Measurements from ENCODE around the gene STAT4.

Gene STAT4

GRCh38 chr2:191174442-191174841 lies 23.6 kb upstream of the STAT4 start:
- DNase-seq: no peak

DNA sequence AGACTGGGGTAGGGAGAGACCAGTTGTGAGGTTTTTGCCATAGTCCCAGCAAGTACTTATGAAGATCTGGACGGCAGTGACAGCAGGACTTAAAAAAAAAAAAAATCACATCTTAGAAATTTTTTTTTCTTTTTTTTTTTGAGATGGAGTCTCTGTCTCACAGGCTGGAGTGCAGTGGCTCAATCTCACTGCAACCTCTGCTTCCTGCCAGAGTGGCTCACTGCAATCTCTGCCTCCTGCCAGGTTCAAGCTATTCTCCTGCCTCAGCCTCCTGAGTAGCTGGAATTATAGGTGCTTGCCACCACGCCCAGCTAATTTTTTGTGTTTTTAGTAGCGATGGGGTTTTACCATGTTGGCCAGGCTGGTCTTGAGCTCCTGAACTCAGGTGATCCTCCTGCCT lies 22.4 kb upstream of the STAT4 start:
- no peak for DNase-seq

DNA sequence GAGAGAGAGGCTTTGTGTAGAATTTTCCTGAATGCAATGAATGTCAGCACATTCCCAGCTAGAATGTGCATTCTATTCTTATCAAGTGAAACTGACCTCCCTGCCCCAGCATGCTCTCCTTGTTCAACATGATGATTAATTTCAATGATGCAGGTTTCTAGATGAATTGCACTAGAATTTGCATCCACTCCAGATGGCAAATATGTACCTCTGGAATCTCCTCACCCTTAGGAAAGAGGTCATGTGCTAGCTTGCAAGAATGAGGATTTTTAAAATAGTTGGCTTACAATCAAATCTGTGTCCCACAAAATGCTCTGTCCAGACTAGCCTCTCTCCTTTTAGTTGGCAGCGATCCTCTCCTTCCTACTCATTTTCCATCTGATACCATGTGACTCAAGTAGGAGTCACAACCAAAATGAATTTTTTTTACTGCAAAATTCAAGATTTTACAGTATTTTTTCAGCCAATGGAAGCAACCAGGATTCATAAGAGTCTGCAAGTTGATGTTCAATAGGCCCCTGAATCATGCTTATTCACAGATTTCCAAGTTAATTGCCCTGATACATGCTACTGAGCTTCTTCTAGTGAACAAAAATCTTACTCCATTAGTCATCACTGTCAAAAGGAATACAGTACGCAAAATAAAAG lies 21.0 kb upstream of the STAT4 start:
- no peak for DNase-seq

GRCh38 chr2:191171286-191171685 lies 20.5 kb upstream of the STAT4 start:
- DNase-seq: no peak

DNA sequence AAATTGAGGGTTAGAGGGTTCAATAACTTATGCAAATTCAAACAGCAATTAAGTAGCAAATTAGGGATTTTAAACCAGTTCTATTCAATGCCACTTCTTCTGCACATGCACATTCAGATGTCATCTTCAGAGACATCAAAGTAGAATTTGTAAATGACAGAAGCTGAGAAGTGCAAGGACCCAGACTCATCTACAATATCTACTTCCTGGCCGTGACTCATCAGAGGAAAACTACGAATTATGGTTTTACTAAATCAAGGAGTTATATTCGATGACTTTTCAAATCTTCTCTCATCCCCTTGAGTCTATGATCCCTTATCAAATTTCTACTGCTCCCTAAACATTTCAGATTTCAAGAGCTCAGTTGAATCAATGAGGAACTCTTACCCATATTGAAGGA lies 20.0 kb upstream of the STAT4 start:
- DNase-seq: no peak

DNA sequence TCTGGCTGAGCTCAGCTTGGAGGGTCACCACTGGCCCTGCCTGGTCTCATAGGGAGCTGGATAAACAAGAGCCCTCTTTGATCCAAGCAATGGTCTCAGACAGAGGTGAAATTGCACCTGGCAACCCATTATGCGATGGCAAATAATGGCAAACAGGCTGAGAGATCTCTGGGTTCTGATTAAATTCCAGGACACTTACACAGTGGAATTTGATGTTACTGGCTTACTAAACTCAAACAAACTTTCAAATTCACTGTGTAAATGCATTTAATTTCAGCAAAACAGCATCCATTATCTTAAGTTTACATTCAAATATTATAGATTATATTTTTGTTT lies 19.5 kb upstream of the STAT4 start:
- DNase-seq: no peak

DNA sequence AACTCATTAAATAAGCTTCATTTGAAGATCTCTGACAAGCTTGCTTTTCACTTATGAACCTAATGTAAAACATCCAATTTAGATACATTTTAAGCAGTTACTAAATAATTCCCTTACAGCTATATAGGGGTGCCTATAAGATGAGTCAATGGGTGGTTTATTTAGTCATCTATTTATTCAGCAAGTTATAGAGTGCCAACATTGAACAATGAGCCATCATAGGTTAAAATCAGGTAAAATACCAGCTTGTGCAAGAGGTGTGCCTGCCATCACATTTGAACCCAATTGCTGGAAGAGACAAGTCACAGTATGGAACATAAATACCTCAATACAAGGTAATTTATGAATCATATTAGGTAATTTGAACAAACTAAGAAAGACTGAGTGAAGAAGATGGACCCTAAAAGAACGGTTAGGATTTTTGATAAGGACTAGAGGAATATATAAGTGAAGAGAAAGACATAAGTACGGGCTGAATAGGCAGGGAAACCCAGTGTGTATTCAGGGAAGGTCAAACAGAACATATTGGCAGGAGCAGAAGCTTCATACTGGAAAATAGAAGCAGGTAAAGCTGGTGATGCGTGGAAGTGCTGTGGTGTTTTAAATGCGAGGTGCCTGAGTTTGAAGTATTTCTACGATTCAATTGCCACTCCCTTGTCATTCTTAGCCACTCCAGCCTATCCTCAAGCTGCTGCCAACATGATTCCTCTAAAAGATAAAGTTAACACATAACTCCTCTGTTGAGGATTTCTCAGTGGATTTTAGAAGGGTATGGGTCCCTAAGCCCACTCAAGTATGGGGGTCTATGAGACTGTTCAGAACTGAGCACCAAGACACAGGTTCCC lies 18.9 kb upstream of the STAT4 start:
- no peak for DNase-seq

- DNase-seq: no peak
Observed at GRCh38 chr2:191167766-191168165, 17.0 kb upstream of the STAT4 start.

DNA sequence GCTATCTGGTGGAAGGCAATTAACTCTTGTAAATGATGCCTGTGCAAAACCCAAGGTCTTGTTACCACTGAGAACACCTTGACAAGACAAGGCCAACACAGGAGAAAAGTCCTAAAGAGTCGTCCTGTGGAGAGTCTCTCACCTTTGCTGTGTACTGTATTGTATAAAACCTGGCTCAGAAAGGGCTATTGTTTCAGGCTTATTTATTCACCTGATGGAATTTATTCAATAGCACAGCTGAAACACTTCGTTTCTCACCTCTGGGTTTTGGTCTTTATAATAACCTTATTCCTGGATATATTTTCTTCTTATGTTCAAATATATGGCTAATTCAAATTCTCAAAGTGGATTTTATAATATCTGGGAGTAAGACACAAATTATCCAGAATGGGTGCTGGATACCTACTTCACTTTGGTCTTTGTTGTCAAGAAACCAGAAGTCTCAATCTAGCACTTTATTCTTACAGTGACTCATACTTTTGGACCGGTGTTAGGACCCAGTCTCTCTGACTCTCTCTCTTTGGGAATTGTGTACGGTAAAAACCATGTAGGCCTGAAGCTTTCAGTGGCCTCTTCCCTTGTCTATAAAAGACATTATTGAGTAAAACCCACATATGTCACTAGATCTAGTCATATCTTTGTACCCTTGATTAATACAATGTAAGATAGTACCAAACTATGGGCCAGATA lies 16.1 kb upstream of the STAT4 start:
- no peak for DNase-seq

DNA sequence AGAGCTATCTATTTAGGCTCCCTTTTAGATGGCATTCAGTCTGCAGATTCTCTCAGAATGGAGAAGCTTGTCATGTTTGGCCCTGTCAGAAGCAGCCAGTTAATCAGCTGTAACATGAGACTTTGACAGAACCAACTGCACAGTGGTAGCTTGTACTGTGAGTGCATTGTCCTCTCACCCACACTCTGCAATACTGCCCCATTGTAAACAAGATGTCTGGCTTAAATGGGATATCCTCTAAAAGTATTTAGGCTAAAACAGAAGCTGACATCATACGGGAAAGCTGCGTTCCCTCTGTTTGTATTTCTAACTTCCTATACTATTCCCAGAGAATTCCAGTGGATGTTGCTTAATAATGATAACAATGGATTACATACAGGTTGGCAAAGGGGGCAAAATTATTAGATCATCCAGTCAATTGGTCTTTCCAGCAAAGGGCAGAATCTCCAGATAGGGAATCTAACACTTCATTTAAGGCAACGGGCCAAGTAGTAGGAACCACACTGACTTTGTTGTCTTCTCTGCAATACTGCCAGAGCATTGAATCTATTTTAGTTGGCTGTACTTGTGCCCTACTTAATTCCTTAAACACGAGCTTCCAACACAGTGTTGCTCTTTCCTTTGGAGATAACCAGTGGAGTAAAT lies 15.4 kb upstream of the STAT4 start:
- no peak for DNase-seq

DNA sequence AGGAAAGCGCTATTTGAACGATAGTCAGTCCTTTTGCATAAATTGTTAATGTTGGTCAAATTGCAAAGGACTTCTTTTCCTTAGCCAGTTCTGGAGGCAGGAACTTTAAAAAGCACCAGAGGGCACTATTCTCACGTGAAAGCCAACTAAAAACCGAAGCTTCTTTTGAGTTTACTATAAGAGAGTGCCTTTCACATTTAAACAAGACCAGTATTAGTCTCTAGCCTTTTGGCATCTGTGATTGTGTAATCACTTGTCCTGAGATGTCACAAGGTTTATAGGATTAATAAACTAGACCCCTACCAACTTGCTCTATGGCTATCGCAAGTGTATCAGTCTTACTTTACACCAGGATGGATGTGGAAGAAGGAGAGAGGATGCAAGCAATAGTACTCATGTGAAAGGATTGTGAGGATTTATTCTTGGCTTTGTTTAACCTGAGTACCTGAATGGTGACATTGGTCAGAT lies 14.4 kb upstream of the STAT4 start:
- no peak for DNase-seq

DNA sequence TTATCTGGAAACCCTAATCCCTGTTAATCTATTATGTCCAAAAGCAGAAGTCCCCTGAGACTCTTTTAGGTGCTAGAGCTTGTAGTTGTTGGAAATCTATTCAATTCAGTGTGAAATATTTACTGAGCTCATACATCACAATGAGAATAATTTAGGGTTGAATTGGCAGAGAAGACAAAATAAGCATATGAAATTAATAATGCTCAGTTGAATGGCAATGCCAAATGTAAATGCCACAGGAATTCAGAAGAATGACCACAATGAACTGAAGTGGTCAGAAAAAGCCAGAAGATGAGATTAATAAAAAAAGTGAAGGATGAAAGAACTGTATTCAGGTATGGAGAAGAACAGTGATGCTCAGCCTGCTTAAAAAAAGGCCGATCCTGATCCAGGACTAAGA lies 8.0 kb upstream of the STAT4 start:
- DNase-seq: no peak

DNA sequence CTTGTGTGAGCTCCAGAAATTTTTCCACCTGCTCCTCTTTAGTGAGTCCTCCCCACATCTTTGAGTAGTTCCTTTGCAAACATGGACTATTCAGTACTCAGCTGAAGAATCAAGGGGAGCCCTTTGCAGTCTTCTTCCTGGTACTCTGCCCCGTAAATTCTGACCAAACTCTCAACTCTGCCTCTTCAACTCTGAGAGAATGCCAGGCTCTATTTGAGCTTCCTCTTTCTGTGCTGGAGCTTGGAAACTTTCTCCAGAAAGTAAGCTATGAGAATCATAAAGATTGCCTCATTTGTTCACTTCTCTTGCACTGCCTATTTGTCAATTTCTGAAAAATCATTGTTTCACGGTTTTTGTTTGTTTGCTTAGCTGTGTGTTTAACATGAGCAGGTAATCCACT lies 7.4 kb upstream of the STAT4 start:
- DNase-seq: no peak

DNA sequence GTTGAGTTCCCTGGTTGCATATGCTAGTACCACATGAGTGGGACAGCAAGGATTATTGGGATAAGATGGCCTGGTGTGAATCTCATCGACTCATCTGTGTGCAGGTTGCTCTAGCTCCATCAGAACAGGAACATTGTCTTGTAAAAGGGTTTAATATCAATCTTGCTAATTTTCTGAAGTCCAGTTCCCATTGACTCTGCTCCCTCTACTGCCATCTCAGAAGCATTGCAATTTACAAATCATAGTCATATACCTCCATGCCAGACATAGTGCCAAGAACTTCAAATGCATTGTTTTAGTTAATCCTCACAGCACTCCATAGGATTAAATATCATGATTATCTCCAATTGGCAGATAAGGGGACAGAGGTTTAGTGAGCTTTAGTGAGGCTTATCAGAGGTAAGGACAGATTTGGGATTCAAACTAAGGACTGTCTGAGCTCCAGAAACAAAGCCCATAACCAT lies 4.8 kb upstream of the STAT4 start:
- DNase-seq: no peak

- DNase-seq: no peak
Observed at GRCh38 chr2:191153716-191154115, 2.9 kb upstream of the STAT4 start.

GRCh38 chr2:191152482-191153240 lies 1.9 kb upstream of the STAT4 start:
- DNase-seq: no peak

DNA sequence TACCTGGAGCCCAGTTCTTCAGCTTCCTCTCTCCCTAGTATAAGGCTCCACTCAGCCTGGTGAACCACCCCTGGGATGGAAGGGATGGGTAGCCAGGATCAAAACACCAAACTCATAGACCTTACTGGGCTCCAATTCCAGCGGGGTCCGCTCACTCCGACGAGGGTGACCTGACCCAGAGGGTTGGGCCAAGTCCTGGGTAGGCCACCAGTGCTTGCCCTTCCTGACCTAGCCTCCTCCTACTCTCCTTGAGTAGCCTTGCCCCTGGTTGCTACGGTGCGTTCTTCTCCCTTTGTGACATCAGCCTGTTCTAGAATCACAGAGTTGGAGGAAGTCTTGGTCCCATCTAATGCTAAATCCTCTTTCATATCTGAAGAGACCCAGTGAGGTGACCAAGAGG lies 537 bp upstream of the STAT4 start:
- DNase-seq: no peak

GRCh38 chr2:191150230-191150599 lies 579 bp downstream of the STAT4 start:
- DNase-seq: no peak

- DNase-seq: no peak
Observed at GRCh38 chr2:191149391-191149790, 1.4 kb downstream of the STAT4 start.

GRCh38 chr2:191148791-191149190 lies 2.0 kb downstream of the STAT4 start:
- DNase-seq: no peak

DNA sequence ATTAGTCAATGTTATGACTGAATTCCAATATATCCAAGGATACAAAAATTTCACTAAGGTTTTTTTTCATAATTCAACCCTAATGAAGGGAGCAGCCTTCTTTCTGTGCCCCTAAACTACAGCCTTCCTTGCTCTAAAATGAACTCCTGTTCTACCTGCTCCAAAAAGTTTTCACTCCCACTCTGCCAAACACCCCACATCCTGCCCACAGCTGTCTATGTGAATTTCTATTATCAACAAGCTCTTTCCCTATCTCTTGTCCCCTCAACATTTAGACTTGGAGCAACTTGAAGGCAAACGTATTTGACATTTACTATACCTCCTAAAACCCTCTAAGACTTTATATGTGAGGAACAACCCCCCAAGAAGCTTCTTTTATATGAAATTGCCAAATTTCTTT lies 2.5 kb downstream of the STAT4 start:
- DNase-seq: no peak

DNA sequence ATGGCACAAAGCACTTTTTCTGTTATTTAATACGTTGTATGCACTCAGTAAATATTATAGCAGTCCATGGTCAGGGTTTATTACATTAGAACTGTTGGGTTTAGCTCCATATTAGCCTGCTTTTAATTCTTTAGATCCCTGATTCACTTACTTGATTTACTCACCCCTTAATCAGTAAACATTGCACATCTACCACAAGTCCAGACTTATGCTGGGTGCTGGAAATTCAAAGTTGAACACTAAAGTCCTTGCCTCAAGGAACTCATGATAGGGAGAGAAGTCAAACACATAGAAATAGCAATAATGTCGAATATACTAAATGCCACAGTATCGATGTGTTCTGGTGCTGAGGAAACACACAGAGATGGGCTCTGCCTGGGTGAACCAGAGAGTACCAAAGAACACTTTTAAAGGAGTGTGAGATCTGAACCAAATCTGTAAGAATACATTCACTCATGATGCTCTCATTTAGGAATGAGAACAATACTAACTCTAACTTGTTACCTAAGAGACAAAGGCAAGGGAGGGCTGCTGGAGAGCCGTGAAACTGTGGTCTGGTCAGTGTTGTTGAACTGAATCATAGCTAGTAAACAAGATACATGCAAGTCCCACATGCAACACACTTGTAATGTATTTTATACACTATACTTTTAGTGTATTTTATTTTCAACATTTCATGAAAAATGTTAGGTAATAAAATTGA lies 4.9 kb downstream of the STAT4 start:
- no peak for DNase-seq

Measured in activated effector memory CD4-positive, alpha-beta T cell treated with anti-CD3 and anti-CD28 coated beads, Interleukin-2, amount 50 U/mL, for 16 hours (primary cell).